Activated T-cell treated with anti-CD3 and anti-CD28 coated beads, Interleukin-2, amount 50 U/mL, for 4 hours (primary cell): ENCODE measurements around the gene FOXP3. TPM values are rescaled to one million over a fixed set of nuclear protein-coding genes. Genes with fewer than 3 reads are reported as not detected.

Experiments used
- ATAC-seq, 2 donors: fragments of 200-7000 bp; cut with Tn5 transposase; one replicate each; pipeline ENCODE4 v1.10.0; 2021
- DNase-seq: peaks from one replicate; pipeline ENCODE4 v3.0.0-alpha.2; 2020
- H3K27me3 Mint-ChIP-seq: one replicate; pipeline ENCODE4 v1.8.0; 2021; ENCODE audit warnings: low read depth, mixed read lengths
- H3K36me3 Mint-ChIP-seq: one replicate; pipeline ENCODE4 v1.8.0; 2022; ENCODE audit warnings: mixed read lengths; ENCODE audit not compliant: insufficient read depth
- H3K4me1 Mint-ChIP-seq: one replicate; pipeline ENCODE4 v1.8.0; 2021; ENCODE audit warnings: low read depth, mixed read lengths
- H3K4me3 Mint-ChIP-seq: one replicate; pipeline ENCODE4 v1.8.0; 2021; ENCODE audit warnings: mild to moderate bottlenecking, moderate library complexity, mixed read lengths
- H3K9me3 Mint-ChIP-seq: one replicate; pipeline ENCODE4 v1.8.0; 2021; ENCODE audit warnings: mixed read lengths
- total RNA-seq, 3 donors: library from RNA; stranded (reverse); gene quantifications; one replicate each; pipeline ENCODE4 v1.2.1, GENCODE V29; 2021

The FOXP3 gene
- total RNA-seq, 3 donors from 2014 or later, result 14.7 to 18.5 (median 16.1) TPM

DNA sequence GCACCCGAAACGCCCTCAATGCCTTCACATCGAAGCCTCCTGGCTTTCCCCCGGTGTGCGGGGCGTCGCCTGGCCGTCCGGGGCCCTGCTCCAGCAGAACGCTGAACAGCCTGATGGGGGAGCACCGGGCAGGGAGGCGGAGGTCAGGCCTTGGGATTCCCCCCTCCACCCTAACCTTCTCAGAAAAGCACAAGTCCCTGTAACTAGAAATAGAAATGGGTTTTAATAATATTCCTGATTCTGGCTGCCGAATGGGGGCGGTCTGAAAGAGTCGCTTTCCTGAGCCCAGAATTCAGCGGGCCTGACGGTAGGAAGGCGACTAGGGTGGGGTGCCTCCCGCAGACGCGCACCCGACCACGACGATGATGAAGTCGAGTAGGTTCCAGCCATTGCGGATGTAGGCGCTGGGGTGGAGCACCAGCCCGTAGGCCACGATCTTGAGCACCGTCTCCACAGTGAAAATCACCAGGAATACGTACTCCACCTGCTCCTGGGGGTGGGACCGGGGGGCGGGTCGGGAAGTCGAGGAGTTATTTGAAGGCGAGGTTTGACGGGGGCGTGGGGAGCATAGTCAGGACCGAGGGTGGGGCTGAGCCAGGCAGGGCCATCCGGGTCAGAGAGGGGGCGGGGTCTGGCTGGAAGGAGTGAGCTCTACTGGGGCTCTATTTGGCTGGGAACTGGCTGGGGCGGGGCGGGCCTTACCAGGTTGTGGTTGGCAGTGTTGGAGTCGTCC is 33.8 kb downstream of the FOXP3 start:
- H3K9me3 Mint-ChIP-seq, result no peaks in the 10 kb centered on the region
- no peaks in the 10 kb centered on the region for H3K36me3 Mint-ChIP-seq
- H3K4me1 Mint-ChIP-seq, result peaks cover 21% of the 10 kb centered on the region
- ATAC-seq (peak; percentile 66 to 76), DNase-seq (peak; percentile 40)
- no peaks in the 10 kb centered on the region for H3K27me3 Mint-ChIP-seq
- H3K4me3 Mint-ChIP-seq, result peak overlapping the region; percentile 74

DNA sequence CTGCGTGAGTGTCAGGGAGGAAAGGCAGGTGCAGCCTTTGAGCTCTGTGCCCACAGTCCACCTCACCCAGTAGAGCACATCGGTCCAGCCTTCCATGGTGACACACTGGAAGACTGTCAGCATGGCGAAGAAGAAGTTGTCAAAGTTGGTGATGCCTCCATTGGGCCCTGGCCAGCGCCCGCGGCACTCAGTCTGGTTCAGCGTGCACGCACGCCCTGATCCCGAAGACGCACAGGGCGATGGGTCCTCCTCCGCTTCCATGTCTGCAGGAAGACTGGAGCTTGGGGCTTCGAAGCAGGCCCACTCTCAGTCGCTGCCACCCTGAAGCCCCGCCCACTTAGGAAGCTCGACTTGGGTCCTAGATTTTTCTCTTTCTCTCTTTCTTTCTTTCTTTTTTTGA is 36.3 kb downstream of the FOXP3 start:
- peaks cover 17% of the 10 kb centered on the region for H3K4me1 Mint-ChIP-seq
- no peaks in the 10 kb centered on the region for H3K9me3 Mint-ChIP-seq
- no peak for ATAC-seq

DNA sequence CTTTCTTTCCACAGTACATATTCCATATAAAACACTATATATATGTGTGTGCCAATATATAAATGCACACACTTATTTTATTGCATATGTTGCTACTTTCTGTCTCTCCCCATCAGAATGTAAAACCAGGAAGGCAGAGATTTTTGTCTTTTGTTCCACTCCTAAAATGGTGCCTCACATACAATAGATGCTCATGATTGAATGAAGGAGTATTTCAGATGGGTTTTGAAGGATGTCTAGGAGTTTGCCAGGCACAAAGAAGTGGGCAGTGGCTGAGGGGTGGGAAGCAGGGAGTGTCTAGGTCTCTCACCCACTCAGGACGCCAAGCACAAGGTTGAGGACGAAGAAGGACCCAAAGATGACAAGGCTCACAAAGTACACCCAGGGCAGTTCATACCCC is 36.8 kb downstream of the FOXP3 start:
- Mint-ChIP-seq H3K4me1 (peaks cover 15% of the 10 kb centered on the region), H3K4me3 (no peak overlapping the region), H3K9me3 (no peaks in the 10 kb centered on the region), H3K27me3 (no peaks in the 10 kb centered on the region), H3K36me3 (no peaks in the 10 kb centered on the region)
- no peak for ATAC-seq
- no peak for DNase-seq

More for the DNA sequence above, 36.3 kb downstream of the FOXP3 start:
- Mint-ChIP-seq H3K27me3 (no peaks in the 10 kb centered on the region), H3K4me3 (no peak overlapping the region), H3K36me3 (no peaks in the 10 kb centered on the region)
- no peak for DNase-seq

DNA sequence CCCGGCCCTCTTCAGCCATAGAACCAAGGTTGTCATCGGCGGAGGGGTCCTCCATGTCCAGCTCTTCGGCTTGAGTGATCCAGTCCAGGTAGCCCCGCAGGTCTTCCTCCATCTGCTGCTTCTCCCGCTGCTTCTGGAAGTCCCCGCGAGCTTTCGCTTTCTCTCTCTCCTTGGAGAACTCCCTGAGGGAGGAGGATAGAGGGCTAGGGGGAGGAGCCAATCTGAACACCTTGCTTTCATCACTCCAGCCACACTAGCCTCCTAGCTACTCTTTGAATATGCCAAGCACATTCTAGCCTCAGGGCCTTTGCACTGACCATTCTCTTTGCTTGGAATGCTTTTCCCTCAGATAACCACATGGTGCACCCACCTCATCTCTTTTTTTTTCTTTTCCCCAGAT is 37.6 kb downstream of the FOXP3 start:
- Mint-ChIP-seq H3K4me1 (peaks cover 14% of the 10 kb centered on the region), H3K9me3 (no peaks in the 10 kb centered on the region), H3K27me3 (no peaks in the 10 kb centered on the region), H3K4me3 (no peak overlapping the region), H3K36me3 (no peaks in the 10 kb centered on the region)
- no peak for DNase-seq
- ATAC-seq, result no peak

DNA sequence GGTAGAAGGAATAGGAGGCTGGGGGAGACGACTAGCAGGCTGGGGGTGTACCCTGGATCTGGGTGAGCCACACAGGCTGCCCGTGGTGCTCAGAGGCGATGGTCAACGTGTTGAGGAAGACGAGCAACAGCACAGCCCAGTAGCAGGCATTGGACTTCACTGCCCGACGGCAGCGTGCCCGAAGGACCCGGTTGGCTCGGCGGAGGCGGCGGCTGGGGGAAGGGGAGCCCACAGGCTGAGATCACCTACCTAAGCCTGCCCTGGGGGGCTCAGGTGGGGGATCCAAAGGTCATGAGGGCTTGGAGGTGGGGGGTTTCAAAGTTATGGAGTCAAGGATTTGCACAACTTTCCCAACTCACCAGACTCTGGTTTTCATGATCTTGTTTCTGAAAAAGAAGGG is 38.7 kb downstream of the FOXP3 start:
- peaks cover 7% of the 10 kb centered on the region for H3K4me1 Mint-ChIP-seq
- no peaks in the 10 kb centered on the region for H3K27me3 Mint-ChIP-seq
- ATAC-seq (no peak), DNase-seq (no peak)
- H3K9me3 Mint-ChIP-seq, result no peaks in the 10 kb centered on the region
- H3K36me3 Mint-ChIP-seq, result no peaks in the 10 kb centered on the region
- no peak overlapping the region for H3K4me3 Mint-ChIP-seq

DNA sequence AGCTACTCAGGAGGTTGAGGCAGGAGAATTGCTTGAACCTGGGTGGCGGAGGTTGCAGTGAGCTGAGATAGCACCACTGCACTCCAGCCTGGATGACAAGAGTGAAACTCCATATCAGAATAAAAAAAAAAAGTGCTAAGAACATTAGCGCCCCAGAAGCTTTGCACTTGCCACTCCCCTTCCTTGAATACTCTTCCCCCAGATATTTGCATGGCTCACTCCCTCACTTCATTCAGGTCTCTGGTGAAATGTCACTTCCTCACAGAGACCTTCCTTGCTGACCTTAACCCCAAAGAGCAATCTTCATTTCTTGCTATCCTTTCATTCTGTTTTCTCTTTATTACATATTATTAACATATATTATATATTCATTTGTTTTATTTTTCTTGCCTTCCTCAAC is 42.6 kb downstream of the FOXP3 start:
- ATAC-seq (no peak), DNase-seq (no peak)
- no peak overlapping the region for H3K4me3 Mint-ChIP-seq
- peaks cover 2% of the 10 kb centered on the region for H3K4me1 Mint-ChIP-seq
- no peaks in the 10 kb centered on the region for H3K36me3 Mint-ChIP-seq
- H3K9me3 Mint-ChIP-seq, result no peaks in the 10 kb centered on the region
- H3K27me3 Mint-ChIP-seq, result no peaks in the 10 kb centered on the region

DNA sequence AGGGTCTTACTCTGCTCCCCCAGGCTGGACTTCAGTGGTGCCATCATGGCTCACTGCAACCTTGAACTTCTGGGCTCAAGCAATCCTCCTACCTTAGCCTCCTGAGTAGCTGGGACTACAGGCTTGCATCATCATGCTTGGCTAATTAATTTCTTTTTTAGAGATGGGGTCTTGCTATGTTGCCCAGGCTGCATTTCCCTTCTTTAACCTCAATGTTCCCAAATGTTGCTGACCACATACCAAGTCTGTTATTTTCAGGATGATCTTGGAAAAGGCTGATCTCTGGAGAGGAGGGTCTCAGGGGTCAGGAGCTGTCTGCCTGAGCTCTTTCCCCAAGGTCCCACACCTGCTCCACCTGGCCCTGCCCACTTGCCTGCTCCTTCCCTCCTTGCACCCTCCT is 44.4 kb downstream of the FOXP3 start:
- H3K36me3 Mint-ChIP-seq, result no peaks in the 10 kb centered on the region
- no peaks in the 10 kb centered on the region for H3K27me3 Mint-ChIP-seq
- no peak overlapping the region for H3K4me3 Mint-ChIP-seq
- no peaks in the 10 kb centered on the region for H3K9me3 Mint-ChIP-seq
- no peak for DNase-seq
- no peak for ATAC-seq
- H3K4me1 Mint-ChIP-seq, result peaks cover 2% of the 10 kb centered on the region

DNA sequence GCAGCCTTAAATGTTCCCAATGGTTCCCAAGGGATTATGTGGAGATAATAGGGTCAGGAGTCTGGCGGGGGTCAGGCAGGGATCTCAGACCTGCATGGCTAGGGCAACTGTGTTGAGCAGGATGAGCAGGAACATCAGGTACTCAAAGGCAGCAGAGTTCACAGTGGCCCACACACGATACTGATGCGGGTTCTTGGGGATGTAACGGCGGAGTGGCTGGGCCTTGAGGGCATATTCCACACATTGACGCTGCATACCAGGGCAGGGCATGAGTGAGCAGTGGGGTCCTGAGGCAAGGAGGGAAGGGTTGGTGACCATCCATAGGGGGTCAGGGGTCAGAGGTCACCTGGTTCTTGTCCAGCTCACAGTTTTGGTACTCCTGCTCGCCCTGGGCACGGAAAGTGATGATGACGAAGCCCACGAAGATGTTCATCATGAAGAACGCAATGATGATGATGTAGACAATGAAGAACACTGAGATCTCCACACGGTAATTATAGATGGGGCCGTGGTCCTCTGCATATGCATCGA is 49.4 kb downstream of the FOXP3 start:
- no peak for ATAC-seq
- no peaks in the 10 kb centered on the region for H3K36me3 Mint-ChIP-seq
- no peak for DNase-seq
- H3K27me3 Mint-ChIP-seq, result peaks cover 2% of the 10 kb centered on the region
- H3K4me3 Mint-ChIP-seq, result no peak overlapping the region
- H3K4me1 Mint-ChIP-seq, result peaks cover 2% of the 10 kb centered on the region
- no peaks in the 10 kb centered on the region for H3K9me3 Mint-ChIP-seq

DNA sequence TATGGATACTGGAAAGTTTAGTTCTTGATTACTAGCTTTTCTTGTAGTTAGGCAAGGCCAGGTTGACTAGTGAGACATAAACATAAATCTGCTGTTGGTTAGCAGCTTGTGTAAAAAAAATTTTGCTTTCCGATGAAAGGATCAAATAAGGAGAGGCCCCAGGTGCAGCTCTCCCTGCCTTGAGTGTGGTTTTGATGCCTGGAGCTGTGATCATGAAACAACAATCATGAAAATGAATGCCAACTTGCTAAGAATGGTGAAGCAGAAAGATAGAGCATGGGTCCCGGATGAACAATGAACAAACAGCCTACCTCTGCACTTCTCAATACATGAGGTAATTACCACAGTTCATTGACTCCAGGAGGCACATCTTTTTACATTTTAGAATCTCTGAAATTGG is 50.1 kb downstream of the FOXP3 start:
- ATAC-seq (no peak), DNase-seq (no peak)
- Mint-ChIP-seq H3K9me3 (no peaks in the 10 kb centered on the region), H3K36me3 (no peaks in the 10 kb centered on the region), H3K4me3 (no peak overlapping the region), H3K27me3 (peaks cover 2% of the 10 kb centered on the region), H3K4me1 (no peaks in the 10 kb centered on the region)

DNA sequence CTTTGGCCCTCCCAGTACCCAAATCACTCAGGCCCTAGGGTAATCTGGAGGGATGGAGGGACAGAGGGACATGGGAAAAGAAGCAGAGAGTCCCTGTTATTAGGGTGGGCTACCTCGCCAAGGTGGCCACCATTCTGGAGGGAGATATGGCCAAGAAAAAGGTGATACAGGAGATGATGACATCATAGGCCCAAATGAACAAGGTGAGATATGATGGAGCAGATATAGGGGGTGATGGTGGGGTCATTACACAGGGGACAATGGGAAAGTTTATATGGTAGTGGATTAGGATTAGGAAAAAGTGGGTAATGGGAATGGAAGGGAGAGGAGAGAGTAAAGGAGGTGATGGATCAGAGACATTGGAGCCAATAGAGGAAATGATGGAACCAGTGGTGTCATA is 51.6 kb downstream of the FOXP3 start:
- no peak overlapping the region for H3K4me3 Mint-ChIP-seq
- H3K36me3 Mint-ChIP-seq, result no peaks in the 10 kb centered on the region
- no peaks in the 10 kb centered on the region for H3K9me3 Mint-ChIP-seq
- no peak for ATAC-seq
- H3K27me3 Mint-ChIP-seq, result peaks cover 2% of the 10 kb centered on the region
- DNase-seq, result no peak
- H3K4me1 Mint-ChIP-seq, result no peaks in the 10 kb centered on the region

DNA sequence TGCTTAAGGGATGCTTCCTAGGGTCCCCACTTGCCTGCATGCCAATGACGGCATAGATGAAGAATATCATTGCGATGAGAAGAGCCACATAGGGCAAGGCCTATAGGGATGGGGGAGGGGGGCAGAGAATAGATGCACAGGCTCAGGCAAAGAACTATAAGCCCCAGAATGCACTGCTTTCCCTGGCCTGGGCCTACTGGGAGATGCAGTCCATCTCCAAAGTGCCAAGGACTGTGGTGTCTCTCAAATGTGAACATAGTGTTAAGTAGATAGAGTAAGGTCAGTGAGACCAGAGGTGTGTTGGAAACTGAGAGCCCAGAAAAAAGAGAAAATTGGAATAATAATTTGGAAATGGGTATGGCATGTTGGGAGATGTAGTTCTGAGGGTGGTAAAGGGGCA is 52.3 kb downstream of the FOXP3 start:
- H3K4me3 Mint-ChIP-seq, result no peak overlapping the region
- peaks cover 2% of the 10 kb centered on the region for H3K27me3 Mint-ChIP-seq
- no peak for ATAC-seq

DNA sequence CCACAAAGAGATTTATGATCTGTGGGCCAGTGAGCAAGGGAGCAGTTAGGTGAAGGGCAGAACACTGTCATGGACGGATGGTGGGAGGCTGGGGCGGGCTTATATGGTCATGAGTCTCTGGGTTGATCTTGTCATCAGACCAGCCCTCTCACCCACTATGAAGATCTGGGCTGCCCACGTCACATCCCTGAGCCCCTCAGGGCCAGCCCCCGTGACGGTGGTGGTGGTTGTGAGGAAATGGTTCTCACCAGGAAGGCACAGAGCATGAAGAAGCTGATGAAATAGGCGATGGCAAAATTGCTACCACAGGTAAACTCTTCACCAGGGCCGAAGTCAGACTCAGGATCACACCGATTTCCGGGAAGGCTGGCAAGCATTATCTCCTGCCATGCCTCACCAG is 53.4 kb downstream of the FOXP3 start:
- no peaks in the 10 kb centered on the region for H3K36me3 Mint-ChIP-seq
- H3K9me3 Mint-ChIP-seq, result no peaks in the 10 kb centered on the region
- DNase-seq (no peak), ATAC-seq (no peak)
- peaks cover 2% of the 10 kb centered on the region for H3K27me3 Mint-ChIP-seq
- H3K4me1 Mint-ChIP-seq, result no peaks in the 10 kb centered on the region
- H3K4me3 Mint-ChIP-seq, result no peak overlapping the region

More for the DNA sequence above, 52.3 kb downstream of the FOXP3 start:
- Mint-ChIP-seq H3K4me1 (no peaks in the 10 kb centered on the region), H3K9me3 (no peaks in the 10 kb centered on the region), H3K36me3 (no peaks in the 10 kb centered on the region)
- no peak for DNase-seq

DNA sequence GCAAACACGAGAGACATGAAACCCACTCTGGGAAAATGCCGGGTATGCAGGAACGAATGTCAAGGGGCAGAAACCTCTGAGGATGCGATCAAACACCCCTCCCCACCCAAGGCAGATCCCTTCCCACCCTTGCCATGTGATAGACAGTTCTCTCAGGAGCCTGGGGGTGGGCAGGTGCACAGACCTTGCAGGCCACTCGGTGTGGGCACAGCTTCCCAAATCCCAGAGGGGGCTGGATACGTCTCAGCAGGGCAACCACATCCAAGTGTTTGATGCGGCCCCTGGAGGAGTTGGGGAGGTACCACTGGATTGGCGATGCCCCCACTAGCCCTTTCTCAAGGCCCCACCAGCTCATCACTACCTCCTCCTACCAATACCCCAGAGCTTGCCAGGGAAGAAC is 54.1 kb downstream of the FOXP3 start:
- Mint-ChIP-seq H3K27me3 (peaks cover 2% of the 10 kb centered on the region), H3K36me3 (no peaks in the 10 kb centered on the region), H3K4me1 (no peaks in the 10 kb centered on the region), H3K9me3 (no peaks in the 10 kb centered on the region), H3K4me3 (no peak overlapping the region)
- no peak for ATAC-seq
- no peak for DNase-seq

DNA sequence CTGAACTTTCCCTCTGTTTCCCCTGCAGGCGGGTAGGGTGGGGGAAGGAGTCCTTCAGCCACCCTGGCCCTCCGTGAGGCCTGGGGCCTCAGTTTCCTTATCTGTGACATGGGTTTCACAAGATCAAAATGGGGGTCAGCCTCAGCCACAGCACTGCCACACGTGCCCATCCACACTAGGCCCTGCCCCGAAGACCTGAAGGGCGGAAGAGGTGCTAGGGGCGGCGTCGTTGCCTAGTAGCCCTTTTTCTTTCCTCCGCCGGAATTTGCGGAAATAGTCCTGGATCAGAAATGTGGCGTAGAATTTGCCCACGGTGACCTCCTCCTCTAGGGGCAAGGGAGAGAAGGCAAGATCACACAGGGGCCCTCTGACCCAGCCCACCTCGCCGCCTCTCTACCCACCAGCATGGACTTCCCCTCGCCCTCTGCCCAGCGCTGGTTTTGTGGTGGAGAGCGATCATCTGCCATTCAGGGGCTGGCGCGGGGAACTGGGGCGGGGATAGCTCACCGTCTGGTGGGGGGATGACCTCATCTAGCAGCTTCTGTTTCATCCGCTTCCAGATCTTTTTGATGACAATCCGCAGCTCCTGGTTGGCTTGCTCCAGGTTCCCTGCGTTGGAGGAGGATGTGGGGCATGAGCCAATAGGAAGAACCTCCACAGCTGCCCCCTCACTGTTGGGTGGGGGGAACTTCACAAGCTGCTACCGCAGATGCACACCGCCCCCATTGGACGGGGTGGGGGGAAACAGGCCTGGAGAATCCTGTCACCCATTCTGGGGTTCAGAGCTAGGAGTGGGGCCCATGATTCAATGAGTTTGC is 54.9 kb downstream of the FOXP3 start:
- Mint-ChIP-seq H3K9me3 (no peaks in the 10 kb centered on the region), H3K4me3 (no peak overlapping the region), H3K4me1 (no peaks in the 10 kb centered on the region), H3K27me3 (peaks cover 2% of the 10 kb centered on the region), H3K36me3 (no peaks in the 10 kb centered on the region)
- no peak for DNase-seq
- no peak for ATAC-seq

DNA sequence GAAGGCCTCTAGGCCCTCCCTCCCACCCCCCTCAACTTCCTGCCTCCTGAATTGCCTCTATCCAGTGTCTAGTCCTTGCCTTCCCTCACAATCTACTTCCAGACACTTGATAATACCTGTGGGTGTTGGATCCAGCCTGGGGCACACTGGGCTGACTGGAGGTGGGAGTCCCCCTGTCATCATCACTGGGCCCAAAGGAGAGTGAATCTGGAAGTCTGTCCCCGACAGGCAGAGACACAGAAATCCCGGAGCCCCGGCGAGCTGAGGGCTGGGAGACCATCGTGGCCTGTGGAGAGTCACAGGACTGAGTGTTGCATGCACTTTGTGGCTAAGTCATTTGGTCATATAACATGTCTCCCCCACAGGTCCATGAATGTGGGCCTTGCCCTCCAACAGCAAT is 56.1 kb downstream of the FOXP3 start:
- peaks cover 2% of the 10 kb centered on the region for H3K27me3 Mint-ChIP-seq
- no peak overlapping the region for H3K4me3 Mint-ChIP-seq

More for the DNA sequence above, 56.1 kb downstream of the FOXP3 start:
- H3K9me3 Mint-ChIP-seq, result no peaks in the 10 kb centered on the region
- DNase-seq (no peak), ATAC-seq (no peak)
- H3K4me1 Mint-ChIP-seq, result no peaks in the 10 kb centered on the region
- H3K36me3 Mint-ChIP-seq, result no peaks in the 10 kb centered on the region
